HG02970 (cell line): ENCODE data around the gene RUSF1.
"Not testable (repeated sequence)": the region's sequence is repeated elsewhere in the genome, so short reads cannot be mapped to it uniquely, and the experiment has no call there.

Source experiments
- ATAC-seq: cut with Tn5 transposase; IDR thresholded peaks from one replicate; pipeline ENCODE4 v1.9.1; 2021; ENCODE audit warnings: mild to moderate bottlenecking, moderate library complexity, moderate number of reproducible peaks; ENCODE audit not compliant: unreplicated experiment, low FRiP score

Gene RUSF1

DNA sequence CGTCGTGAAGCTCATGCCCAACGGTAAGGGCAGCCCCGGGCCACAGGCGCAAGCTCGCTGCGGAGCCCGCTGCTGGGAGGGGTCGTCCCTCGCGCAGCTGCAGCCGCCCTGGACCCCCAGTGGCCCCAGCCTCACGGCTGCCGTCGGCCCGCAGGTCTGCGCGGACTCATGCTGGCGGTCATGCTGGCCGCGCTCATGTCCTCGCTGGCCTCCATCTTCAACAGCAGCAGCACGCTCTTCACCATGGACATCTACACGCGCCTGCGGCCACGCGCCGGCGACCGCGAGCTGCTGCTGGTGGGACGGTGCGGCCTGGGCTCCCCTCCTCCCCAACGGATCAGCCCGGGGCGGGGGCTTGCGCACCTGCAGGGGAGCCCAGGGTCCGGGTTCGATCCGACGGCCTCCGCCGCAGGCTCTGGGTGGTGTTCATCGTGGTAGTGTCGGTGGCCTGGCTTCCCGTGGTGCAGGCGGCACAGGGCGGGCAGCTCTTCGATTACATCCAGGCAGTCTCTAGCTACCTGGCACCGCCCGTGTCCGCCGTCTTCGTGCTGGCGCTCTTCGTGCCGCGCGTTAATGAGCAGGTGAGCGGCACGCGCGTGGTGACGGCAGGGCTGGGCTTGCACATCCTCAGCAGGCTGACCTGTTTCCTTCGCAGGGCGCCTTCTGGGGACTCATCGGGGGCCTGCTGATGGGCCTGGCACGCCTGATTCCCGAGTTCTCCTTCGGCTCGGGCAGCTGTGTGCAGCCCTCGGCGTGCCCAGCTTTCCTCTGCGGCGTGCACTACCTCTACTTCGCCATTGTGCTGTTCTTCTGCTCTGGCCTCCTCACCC lies 19.5 kb downstream of the RUSF1 start:
- ATAC-seq = no peak

DNA sequence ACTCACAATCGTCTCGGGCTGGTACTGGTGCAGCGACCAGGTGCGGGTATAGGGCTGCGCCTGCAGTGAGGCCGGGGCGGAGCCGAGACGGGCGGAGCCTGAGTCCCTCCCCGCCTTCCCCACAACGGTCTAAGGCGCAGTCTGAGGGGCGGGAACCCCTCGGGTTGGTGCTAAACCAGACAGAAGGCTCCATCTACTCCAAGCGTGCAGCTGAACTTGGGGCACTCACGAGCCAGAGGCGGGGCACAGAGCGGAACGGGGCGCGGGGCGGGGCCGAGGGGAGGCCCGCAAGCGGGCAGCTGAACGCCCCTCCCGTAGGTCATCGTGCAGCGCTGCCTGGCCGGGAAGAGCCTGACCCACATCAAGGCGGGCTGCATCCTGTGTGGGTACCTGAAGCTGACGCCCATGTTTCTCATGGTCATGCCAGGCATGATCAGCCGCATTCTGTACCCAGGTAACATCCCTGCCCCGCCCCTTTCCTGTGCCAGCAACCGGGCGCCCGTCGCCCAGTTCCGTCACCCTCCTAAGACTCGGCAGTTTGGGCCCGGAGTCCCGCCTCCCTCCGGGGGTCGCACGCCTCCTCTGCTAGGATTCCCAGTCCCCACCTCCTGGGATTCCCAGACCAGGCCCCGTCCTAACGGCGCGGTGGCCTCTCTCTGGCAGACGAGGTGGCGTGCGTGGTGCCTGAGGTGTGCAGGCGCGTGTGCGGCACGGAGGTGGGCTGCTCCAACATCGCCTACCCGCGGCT lies 20.3 kb downstream of the RUSF1 start:
- peak; percentile 61 for ATAC-seq

DNA sequence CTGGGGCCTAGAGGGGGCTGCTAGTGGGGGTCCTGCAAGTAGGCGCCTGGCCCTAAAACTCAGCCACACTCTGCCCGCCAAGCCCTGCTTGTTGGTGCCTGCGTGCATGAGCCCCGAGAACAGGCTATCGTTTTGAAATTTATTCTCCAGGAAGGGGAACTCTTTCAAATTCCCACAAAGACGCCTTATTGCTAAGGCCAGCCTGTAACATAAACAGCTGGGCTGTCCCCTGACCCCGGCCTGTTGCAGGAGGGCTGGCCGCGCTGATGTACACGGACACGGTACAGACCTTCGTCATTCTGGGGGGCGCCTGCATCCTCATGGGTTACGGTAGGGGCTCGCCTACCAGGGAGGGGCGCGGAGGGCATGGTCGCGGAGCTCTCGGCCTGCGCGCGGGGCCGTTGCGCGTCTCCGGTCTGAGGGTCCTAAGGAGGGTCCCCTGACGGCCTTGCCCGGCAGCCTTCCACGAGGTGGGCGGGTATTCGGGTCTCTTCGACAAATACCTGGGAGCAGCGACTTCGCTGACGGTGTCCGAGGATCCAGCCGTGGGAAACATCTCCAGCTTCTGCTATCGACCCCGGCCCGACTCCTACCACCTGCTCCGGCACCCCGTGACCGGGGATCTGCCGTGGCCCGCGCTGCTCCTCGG lies 21.0 kb downstream of the RUSF1 start:
- ATAC-seq = no peak

DNA sequence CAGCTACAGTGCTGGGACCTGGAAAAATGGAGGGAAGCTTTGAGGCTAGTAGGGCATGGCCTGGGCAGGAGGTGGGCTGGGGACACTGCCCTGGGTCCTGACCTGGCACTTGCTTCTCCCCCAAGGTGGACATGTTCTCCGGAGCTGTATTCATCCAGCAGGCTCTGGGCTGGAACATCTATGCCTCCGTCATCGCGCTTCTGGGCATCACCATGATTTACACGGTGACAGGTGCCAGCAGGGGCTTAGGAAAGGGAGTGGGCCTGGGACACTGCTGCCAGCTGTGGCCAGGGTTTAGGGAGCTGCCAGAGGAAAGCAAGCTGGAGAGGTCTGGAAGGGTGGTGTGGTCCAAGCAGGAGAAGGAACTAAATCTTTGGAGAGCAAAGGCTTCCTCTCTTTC lies 22.1 kb downstream of the RUSF1 start:
- no peak for ATAC-seq

DNA sequence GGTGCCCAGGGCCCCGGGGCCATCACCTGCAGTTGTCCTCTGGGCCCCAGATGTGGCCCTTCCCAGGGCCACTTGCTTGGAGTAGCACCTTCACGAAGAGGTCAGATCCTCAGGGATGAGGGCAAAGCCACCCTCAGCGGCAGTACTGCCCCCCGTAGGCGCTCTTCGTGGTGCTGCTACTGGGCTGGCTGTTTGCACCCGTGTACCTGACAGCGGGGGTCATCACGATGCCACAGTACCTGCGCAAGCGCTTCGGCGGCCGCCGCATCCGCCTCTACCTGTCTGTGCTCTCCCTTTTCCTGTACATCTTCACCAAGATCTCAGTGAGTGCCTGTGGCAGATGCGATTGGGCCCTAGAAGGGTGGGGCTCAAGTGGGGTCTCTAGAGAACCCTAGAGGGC lies 22.6 kb downstream of the RUSF1 start:
- ATAC-seq = no peak

DNA sequence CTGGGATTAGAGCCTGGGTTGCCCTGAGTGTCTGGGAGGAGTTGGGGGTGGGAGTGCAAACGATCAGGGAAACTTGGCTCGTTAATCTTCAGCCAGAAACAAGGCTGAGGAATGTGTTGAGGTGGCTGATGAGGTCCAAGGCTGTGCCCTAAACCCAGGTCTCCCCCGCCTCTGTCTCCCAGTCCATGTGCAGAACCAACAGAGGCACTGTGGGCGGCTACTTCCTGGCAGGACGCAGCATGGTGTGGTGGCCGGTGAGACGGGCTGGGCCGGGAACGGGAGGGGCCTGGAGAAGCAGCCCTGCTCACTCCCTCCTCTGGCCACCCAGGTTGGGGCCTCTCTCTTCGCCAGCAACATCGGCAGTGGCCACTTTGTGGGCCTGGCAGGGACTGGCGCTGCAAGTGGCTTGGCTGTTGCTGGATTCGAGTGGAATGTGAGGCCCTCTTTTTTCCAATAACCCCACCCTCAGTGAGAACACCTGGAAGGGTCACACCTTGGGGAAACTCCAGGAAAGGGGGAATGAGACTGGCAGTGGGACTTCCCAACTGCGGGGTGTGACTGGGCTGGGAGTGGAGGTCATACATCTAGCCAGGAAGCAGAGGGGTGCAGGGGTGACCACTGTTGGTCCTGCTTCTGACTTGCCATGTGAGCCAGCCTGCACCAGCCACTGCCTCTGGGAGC lies 23.6 kb downstream of the RUSF1 start:
- no peak for ATAC-seq

DNA sequence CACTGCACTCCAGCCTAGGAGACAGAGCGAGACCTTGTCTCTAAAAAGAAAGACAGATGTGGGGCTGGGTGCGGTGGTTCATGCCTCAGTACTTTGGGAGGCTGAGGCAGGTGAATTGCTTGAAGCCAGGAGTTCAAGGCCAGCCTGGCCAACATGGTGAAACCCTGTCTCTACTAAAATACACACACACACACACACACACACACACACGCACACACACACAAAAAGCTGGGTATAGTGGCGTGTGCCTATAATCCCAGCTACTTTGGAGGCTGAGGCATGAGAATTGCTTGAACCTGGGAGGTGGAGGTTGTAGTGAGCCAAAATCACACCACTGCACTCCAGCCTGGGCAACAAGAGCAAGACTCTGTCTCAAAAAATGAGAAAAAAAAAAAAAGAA lies 24.1 kb downstream of the RUSF1 start:
- not testable (repeated sequence) for ATAC-seq

DNA sequence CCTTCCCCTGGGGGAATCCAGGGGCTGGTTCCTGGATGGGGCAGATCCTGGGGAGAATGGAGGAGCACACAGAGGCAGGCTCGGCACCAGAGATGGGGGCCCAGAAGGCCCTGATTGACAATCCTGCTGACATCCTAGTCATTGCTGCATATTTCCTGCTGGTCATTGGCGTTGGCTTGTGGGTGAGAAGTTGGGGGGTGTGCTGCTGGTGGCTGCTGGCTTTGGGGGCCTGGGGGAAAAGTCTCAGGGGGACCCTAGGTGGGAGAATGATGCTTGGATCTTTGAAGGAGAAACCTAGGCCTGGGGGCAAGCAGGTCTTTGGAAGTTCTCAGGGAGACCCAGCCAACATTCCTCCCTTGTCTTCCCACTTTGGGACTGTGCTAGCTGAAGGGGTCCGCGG lies 25.1 kb downstream of the RUSF1 start, which contains the start of gene SLC5A2:
SLC5A2 (plus strand) TSS at position 43 of the 400 bp plus-strand sequence; CDS start at position 57, 14 bp downstream.
- no peak for ATAC-seq

DNA sequence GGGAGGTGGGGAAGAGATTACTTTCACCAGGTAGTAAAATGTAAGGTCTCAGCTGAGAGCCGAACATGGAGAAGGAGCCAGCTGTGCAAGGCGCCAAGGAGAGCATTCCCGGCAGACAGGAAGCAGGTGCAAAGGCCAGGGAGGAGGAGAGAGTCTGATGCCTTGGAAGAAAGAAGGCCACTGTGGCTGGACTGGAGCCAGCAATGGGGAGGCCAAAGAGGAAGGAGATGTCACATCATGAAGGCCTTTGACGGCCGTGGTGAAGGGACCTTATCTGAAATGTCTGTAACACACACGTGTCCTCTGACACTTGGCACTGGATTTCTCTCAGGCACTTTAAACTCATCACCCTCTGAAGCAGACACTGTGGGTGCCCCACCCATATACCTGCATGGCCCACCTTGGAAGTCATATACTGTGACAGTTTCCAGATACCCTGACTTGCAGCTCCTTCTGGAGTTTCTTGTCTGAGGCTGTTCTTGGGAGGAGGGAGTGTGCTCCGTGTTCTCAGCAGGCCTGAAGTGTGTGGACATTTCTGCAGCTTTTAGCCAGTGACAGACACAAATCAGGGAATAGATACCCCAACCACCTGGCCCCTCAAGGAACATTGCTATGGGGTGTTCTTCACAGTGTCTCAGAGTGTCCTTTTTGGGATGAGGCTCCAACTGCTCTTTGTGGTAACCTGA lies 27.2 kb downstream of the RUSF1 start:
- no peak for ATAC-seq

DNA sequence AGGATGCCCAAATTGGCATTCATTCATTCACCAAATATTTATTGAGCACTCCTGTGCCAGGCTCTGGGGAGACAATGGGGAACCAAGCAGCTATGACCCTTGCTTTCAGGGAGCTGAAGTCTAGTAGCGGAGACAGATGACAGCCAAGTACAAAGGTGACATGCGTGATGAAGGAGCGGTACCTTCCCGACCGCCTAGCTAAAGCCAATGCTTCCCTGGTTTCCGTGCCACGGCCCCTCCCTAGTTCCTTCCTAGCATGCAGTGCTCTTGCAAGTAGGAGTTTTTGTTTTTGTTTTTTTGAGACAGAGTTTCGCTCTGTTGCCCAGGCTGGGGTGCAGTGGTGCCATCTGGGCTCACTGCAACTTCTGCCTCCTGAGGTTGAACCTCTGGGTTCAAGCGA lies 28.4 kb downstream of the RUSF1 start:
- no peak for ATAC-seq

DNA sequence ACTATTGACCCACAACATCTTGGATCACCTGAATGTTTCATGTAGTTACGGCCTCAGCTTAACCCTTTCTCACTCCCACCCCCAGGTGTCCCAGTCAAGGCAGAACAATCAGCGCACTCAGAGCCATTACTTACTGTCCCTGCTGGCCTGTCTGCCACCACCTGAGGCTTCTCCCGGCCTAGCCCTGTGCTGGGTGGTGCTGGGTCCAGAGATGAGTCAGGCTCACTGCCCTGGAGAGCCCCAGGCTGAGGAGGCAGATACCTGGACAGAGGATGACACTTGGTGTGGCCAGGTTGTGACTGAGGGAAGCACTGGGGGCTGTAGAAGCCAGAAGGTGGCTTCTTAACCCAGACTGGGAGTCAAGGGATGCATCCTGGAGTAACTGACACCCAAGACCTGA lies 29.2 kb downstream of the RUSF1 start:
- ATAC-seq = no peak

DNA sequence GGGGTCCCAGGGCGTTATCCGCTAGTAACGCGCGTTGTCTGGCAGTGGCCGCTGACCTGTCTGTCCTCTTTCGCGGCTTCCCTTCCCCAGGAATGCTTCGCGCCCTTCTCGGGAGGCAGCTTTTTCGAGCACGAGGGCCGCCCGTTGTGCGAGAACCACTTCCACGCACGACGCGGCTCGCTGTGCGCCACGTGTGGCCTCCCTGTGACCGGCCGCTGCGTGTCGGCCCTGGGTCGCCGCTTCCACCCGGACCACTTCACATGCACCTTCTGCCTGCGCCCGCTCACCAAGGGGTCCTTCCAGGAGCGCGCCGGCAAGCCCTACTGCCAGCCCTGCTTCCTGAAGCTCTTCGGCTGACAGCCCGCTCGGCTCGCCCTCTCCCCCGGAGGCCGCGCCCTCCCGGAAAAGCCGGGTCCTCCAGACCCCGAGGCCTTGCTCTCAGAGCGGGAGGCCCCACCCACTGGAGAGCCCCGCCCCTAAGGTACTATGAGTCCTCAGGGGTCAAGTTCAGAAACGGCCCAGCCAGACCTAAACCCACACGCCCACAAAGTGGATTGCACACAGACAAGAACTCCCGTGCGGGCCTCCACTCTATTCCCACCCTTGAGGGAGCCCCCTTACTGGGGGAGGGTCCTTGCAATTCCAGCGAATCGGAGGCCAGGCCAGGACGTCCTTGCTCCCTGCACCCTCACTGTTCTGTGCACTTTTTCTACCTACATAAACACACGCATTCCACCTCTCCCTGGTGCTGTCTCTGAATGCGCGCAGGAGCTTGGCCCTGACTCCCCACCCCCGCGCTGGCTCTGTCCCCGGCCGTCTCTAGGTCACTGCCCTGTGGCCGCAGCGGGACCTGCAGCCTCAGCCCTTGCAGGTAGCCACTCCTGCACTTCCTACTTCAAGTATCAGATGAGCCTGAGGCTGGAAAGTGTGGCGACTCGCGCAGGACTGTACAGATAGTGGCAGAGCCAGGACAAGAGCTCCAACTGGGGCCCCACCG lies 30.7 kb downstream of the RUSF1 start:
- no peak for ATAC-seq

DNA sequence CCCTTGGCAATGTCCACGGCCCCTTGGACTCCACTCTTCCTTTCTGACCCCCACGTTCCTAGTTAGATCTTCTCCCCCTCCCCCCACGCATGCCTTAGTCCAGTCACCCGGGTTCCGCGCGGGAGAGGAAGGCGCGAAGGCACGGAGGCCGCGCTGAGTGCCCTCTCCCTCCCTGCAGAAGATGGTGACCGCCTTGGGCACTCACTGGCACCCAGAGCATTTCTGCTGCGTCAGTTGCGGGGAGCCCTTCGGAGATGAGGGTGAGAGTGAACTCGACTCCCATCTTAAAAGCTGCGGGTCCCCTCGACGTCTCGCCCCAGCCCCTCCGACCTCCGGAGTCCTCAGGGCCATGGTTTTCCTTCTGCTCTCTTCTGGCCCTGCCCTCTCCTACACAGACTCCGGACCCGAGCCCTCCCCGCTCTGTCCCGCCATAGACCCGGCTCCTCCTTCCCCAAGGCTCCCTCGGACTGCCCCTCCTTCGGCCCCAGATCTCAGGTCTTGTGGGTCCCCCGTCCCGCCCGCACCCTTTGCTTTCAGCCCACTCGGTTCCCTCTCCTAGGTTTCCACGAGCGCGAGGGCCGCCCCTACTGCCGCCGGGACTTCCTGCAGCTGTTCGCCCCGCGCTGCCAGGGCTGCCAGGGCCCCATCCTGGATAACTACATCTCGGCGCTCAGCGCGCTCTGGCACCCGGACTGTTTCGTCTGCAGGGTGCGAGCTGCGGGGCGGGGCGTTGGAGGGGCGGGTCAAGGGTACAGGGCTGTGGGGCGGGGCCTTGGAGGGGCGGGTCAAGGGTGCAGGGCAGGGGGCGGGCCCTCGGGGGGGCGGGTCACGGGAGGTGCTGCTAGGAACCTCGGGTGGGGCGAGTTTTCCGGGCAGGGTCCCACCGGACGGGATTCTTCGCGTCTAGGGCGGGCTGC lies 31.6 kb downstream of the RUSF1 start:
- no peak for ATAC-seq

DNA sequence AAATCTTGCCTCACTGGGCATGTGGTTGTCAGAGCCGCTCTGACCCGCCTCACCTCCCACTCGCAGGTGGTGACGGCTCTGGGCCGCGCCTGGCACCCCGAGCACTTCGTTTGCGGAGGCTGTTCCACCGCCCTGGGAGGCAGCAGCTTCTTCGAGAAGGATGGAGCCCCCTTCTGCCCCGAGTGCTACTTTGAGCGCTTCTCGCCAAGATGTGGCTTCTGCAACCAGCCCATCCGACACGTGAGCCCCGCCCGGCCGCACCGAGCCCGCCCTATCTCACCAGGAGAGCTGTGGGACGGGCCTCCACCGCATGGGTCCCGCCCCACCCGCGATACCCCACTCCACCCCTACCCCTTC lies 32.3 kb downstream of the RUSF1 start:
- no peak for ATAC-seq

DNA sequence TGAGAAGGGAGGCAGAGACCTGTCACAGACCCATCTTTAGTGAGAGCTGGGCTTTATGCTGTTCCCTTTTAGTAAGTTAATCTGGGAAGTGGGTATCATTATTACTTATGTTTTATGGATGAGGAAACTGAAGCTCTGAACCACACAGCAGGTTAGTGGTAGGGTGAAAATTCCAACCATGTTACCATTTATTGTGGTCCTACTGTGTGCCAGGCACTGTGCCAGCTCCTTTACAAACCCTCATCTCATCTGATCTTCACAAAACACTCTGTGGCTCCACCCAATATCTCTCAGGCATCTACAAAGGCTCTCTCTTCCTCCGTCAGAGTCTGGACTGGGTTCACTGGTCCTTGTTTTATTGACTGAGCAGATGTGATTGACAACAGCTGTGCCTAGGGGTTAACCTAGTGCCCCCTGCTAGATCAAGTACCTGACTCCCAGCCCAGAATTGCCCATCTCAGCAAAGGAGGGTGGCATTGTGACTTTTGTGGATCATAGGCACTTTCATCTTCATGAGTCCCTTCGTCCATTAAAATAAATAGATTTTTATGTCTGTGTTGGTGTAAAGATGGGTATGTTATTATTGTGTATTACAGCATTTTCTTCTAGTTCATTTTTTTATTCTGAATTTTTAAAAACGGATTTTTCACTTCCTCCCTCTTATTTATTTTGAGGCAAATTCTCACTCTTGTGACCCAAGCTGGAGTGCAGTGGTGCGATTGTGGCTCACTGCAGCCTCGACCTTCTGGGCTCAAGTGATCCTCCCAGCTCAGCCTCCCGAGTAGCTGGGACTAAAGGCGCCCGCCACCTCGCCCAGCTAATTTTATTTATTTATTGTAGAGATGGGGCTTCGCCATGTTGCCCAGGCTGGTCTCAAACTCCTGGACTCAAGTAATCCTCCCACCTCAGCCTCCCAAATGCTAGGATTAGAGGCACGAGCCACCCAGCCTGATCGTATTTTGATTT lies 33.1 kb downstream of the RUSF1 start:
- no peak for ATAC-seq

DNA sequence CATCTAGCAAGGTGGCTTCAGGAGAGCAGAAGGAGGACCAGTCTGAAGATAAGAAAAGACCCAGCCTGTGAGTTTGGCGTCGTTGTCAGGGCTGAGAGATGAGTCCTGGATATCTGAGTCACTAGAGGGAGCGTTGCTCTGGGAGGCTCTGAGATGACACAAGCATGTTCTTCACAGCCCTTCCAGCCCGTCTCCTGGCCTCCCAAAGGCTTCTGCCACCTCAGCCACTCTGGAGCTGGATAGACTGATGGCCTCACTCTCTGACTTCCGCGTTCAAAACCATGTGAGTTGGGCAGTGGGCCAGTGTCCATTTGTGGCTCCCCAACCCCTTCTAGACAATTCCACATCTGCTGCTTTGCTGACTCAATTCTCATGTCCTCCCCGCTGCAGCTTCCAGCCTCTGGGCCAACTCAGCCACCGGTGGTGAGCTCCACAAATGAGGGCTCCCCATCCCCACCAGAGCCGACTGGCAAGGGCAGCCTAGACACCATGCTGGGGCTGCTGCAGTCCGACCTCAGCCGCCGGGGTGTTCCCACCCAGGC lies 33.9 kb downstream of the RUSF1 start:
- ATAC-seq = no peak
